Measurements from ENCODE around the gene RHOC.

Gene RHOC

GRCh38 chr1:112717263-112717873 lies 10.4 kb upstream of the RHOC start:
- DNase-seq: no peak

- peak; percentile 94 for DNase-seq
Measured at GRCh38 chr1:112716133-112716720, 9.3 kb upstream of the RHOC start.

- DNase-seq: peak; percentile 87
Measured at GRCh38 chr1:112715264-112716053, 8.5 kb upstream of the RHOC start, which contains the start of gene PPM1J. PPM1J (minus strand) TSS chr1:112715332; CDS start chr1:112715301, 31 bp downstream.

- no peak for DNase-seq
Measured at GRCh38 chr1:112714313-112715263, 7.7 kb upstream of the RHOC start.

GRCh38 chr1:112713466-112714312 lies 6.8 kb upstream of the RHOC start:
- no peak for DNase-seq

- no peak for DNase-seq
Measured at GRCh38 chr1:112712701-112713128, 5.8 kb upstream of the RHOC start.

GRCh38 chr1:112712191-112712590 lies 5.3 kb upstream of the RHOC start:
- DNase-seq: no peak

GRCh38 chr1:112711670-112712069 lies 4.7 kb upstream of the RHOC start:
- no peak for DNase-seq

- DNase-seq: no peak
Measured at GRCh38 chr1:112711041-112711440, 4.1 kb upstream of the RHOC start.

GRCh38 chr1:112710586-112710985 lies 3.7 kb upstream of the RHOC start:
- no peak for DNase-seq

GRCh38 chr1:112710159-112710558 lies 3.2 kb upstream of the RHOC start:
- no peak for DNase-seq

- DNase-seq: no peak
Measured at GRCh38 chr1:112708489-112708888, 1.6 kb upstream of the RHOC start.

- DNase-seq: no peak
Measured at GRCh38 chr1:112708002-112708448, 1.1 kb upstream of the RHOC start.

- peak; percentile 79 for DNase-seq
Measured at GRCh38 chr1:112707221-112708001, 484 bp upstream of the RHOC start.

GRCh38 chr1:112704934-112705627 lies 1.8 kb downstream of the RHOC start:
- peak; percentile 94 for DNase-seq

GRCh38 chr1:112704391-112704933 lies 2.5 kb downstream of the RHOC start:
- DNase-seq: no peak

- DNase-seq: no peak
Measured at GRCh38 chr1:112703706-112704105, 3.2 kb downstream of the RHOC start.

- DNase-seq: no peak
Measured at GRCh38 chr1:112702420-112703261, 4.3 kb downstream of the RHOC start.

GRCh38 chr1:112702067-112702395 lies 4.9 kb downstream of the RHOC start:
- DNase-seq: no peak
